IMR-90 (cell line): Measurements from ENCODE around the gene SLC6A6. TPM values are rescaled to one million over a fixed set of nuclear protein-coding genes. Genes with fewer than 3 reads are reported as not detected.

ENCODE experiments used
- ATAC-seq: fragments of 200-7000 bp; cut with Tn5 transposase; 2 replicates; pipeline ENCODE4 v1.9.1; 2020; ENCODE audit warnings: low read depth, mild to moderate bottlenecking, moderate library complexity
- BruUV-seq: library from RNA; stranded (reverse); fragments of 400-500 nt; replicated peaks from 2 replicates; lab custom pipeline; 2021; lab: Mats Ljungman, UMichigan
- CTCF ChIA-PET: fragments of 300-600 bp; formaldehyde crosslinking; extraction: SDS; loops from one replicate; lab custom pipeline; 2021; ENCODE audit warnings: antibody characterized with exemption; lab: Yijun Ruan, JAX
- POLR2A ChIA-PET: fragments of 300-600 bp; sonication (Branson Sonifier 250); formaldehyde crosslinking; loops from one replicate; lab custom pipeline; 2022; ENCODE audit warnings: antibody characterized with exemption; ENCODE audit not compliant: unreplicated experiment; lab: Charles Lee
- DNase-seq: peaks from one replicate; pipeline ENCODE4 v3.0.0; 2013
- H2AFZ ChIP-seq: replicated peaks from 2 replicates; pipeline ENCODE3; 2013; ENCODE audit warnings: low read length, mild to moderate bottlenecking; ENCODE audit not compliant: poor library complexity
- H2AK5ac ChIP-seq: 2 replicates; pipeline ENCODE4 v1.6.1; 2013; ENCODE audit warnings: low read depth, low read length, inconsistent platforms
- H2AK9ac ChIP-seq: replicated peaks from 2 replicates; pipeline ENCODE3; 2013; ENCODE audit warnings: mild to moderate bottlenecking, low read depth, low read length, moderate library complexity; ENCODE audit not compliant: poor library complexity
- H2BK120ac ChIP-seq: 2 replicates; pipeline ENCODE4 v1.6.1; 2013; ENCODE audit warnings: low read depth, low read length, inconsistent platforms
- H2BK15ac ChIP-seq: 3 replicates; pipeline ENCODE4 v1.6.1; 2013; ENCODE audit warnings: low read depth, low read length, inconsistent platforms
- H2BK20ac ChIP-seq: 2 replicates; pipeline ENCODE4 v1.6.1; 2013; ENCODE audit warnings: low read depth, mild to moderate bottlenecking, inconsistent platforms, low read length, moderate library complexity
- H2BK5ac ChIP-seq: 2 replicates; pipeline ENCODE4 v1.6.1; 2013; ENCODE audit warnings: mild to moderate bottlenecking, low read depth, low read length, inconsistent platforms; ENCODE audit not compliant: poor library complexity, severe bottlenecking
- H3K14ac ChIP-seq: replicated peaks from 2 replicates; pipeline ENCODE4 v1.6.1; 2013; ENCODE audit warnings: low read depth, low read length, inconsistent platforms
- H3K18ac ChIP-seq: 2 replicates; pipeline ENCODE4 v1.6.1; 2013; ENCODE audit warnings: low read depth, low read length, control low read depth
- H3K23ac ChIP-seq: 2 replicates; pipeline ENCODE4 v1.6.1; 2013; ENCODE audit warnings: low read depth, low read length, inconsistent platforms
- H3K27ac ChIP-seq: 2 replicates; pipeline ENCODE4 v1.5.1; 2013; ENCODE audit warnings: mild to moderate bottlenecking, control low read depth, low read length; ENCODE audit not compliant: insufficient read depth
- H3K27me3 ChIP-seq: 2 replicates; pipeline ENCODE4 v1.6.1; 2013; ENCODE audit warnings: low read length; ENCODE audit not compliant: control insufficient read depth, insufficient read depth
- H3K36me3 ChIP-seq: 2 replicates; pipeline ENCODE4 v1.6.1; 2013; ENCODE audit warnings: low read length, mixed read lengths; ENCODE audit not compliant: control insufficient read depth, insufficient read depth
- H3K4ac ChIP-seq: 2 replicates; pipeline ENCODE4 v1.6.1; 2013; ENCODE audit warnings: low read depth, low read length, inconsistent platforms
- H3K4me1 ChIP-seq: 2 replicates; pipeline ENCODE4 v1.6.1; 2013; ENCODE audit warnings: low read length, mixed read lengths; ENCODE audit not compliant: control insufficient read depth, insufficient read depth
- H3K4me2 ChIP-seq: 2 replicates; pipeline ENCODE4 v1.6.1; 2013; ENCODE audit warnings: low read depth, mild to moderate bottlenecking, control low read depth, low read length, moderate library complexity
- H3K4me3 ChIP-seq: 2 replicates; pipeline ENCODE4 v1.5.1; 2013; ENCODE audit warnings: low read depth, mild to moderate bottlenecking, control low read depth, low read length, moderate library complexity; ENCODE audit not compliant: insufficient read depth
- H3K56ac ChIP-seq: 2 replicates; pipeline ENCODE4 v1.6.1; 2013; ENCODE audit warnings: low read length, inconsistent platforms; ENCODE audit not compliant: insufficient read depth; ENCODE audit errors: extremely low read depth
- H3K79me1 ChIP-seq, 2 experiments: 2 replicates each; pipeline ENCODE4 v1.6.1; 2013; ENCODE audit warnings: low read length in 2 of 2, inconsistent platforms in 1 of 2, low read depth in 1 of 2
- H3K9ac ChIP-seq: 2 replicates; pipeline ENCODE4 v1.6.1; 2013; ENCODE audit warnings: low read depth, low read length, control low read depth
- H3K9me1 ChIP-seq: 2 replicates; pipeline ENCODE4 v1.6.1; 2013; ENCODE audit warnings: low read length, inconsistent platforms; ENCODE audit not compliant: insufficient read depth
- H3K9me3 ChIP-seq: 2 replicates; pipeline ENCODE4 v1.6.1; 2013; ENCODE audit warnings: low read length; ENCODE audit not compliant: control insufficient read depth, insufficient read depth
- H4K20me1 ChIP-seq: 2 replicates; pipeline ENCODE4 v1.6.1; 2013; ENCODE audit warnings: low read length, inconsistent platforms; ENCODE audit not compliant: insufficient read depth
- H4K5ac ChIP-seq: 2 replicates; pipeline ENCODE4 v1.6.1; 2013; ENCODE audit warnings: mild to moderate bottlenecking, low read depth, low read length, control low read depth
- H4K8ac ChIP-seq, 2 experiments: 2 replicates each; pipeline ENCODE4 v1.6.1; 2013; ENCODE audit warnings: low read depth in 2 of 2, low read length in 2 of 2, control low read depth in 1 of 2, inconsistent platforms in 1 of 2
- H4K91ac ChIP-seq: 2 replicates; pipeline ENCODE4 v1.6.1; 2013; ENCODE audit warnings: low read depth, low read length, inconsistent platforms; ENCODE audit not compliant: insufficient read depth
- BHLHE40 ChIP-seq: fragments of 150-350 bp; IDR thresholded peaks from 2 replicates; pipeline ENCODE4 v1.6.1; 2016; ENCODE audit warnings: mild to moderate bottlenecking, low read depth, low read length
- CEBPB ChIP-seq: IDR thresholded peaks from 2 replicates; pipeline ENCODE4 v1.6.1; 2012; ENCODE audit warnings: low read depth, low read length, improper control_type of control experiment
- CHD1 ChIP-seq: IDR thresholded peaks from 2 replicates; pipeline ENCODE4 v1.6.1; 2012; ENCODE audit warnings: low read depth, low read length, improper control_type of control experiment
- CTCF ChIP-seq: conservative IDR thresholded peaks from 2 replicates; pipeline ENCODE4 v1.5.1; 2012; ENCODE audit warnings: mild to moderate bottlenecking, low read depth, low read length, improper control_type of control experiment
- ELK1 ChIP-seq: fragments of 150-350 bp; IDR thresholded peaks from 2 replicates; pipeline ENCODE4 v1.6.1; 2016; ENCODE audit warnings: low read depth, mild to moderate bottlenecking, low read length, moderate library complexity, borderline replicate concordance
- FOS ChIP-seq: fragments of 150-350 bp; IDR thresholded peaks from 2 replicates; pipeline ENCODE4 v1.6.1; 2016; ENCODE audit warnings: low read depth, low read length
- MAZ ChIP-seq: IDR thresholded peaks from 2 replicates; pipeline ENCODE4 v1.6.1; 2012; ENCODE audit warnings: low read depth, mild to moderate bottlenecking, low read length, improper control_type of control experiment, moderate library complexity, borderline replicate concordance
- MXI1 ChIP-seq: IDR thresholded peaks from 2 replicates; pipeline ENCODE4 v1.6.1; 2012; ENCODE audit warnings: low read depth, mild to moderate bottlenecking, low read length, moderate library complexity, borderline replicate concordance
- NFE2L2 ChIP-seq: fragments of 150-350 bp; IDR thresholded peaks from 2 replicates; pipeline ENCODE4 v1.6.1; 2016; ENCODE audit warnings: low read depth, mild to moderate bottlenecking, low read length
- POLR2A ChIP-seq: IDR thresholded peaks from 2 replicates; pipeline ENCODE4 v1.6.1; 2012; ENCODE audit warnings: mild to moderate bottlenecking, low read depth, low read length
- RCOR1 ChIP-seq: IDR thresholded peaks from 2 replicates; pipeline ENCODE4 v1.6.1; 2012; ENCODE audit warnings: mild to moderate bottlenecking, low read length, improper control_type of control experiment; ENCODE audit not compliant: insufficient replicate concordance
- USF2 ChIP-seq: fragments of 150-350 bp; IDR thresholded peaks from 2 replicates; pipeline ENCODE4 v1.6.1; 2017; ENCODE audit warnings: mild to moderate bottlenecking, antibody characterized with exemption, low read length, low read depth
- WGBS, 2 experiments: methylation state at CpG; one replicate each; pipeline versions ENCODE4 v1.1.5 to v1.1.7; 2013; ENCODE audit warnings: missing lambda C conversion rate in 2 of 2; ENCODE audit not compliant: insufficient read length in 1 of 2; ENCODE audit errors: extremely low coverage in 2 of 2; 5-methylcytosine and 5-hydroxymethylcytosine counted together
- dilution Hi-C: fragments of 300-500 bp; cut with HindIII; formaldehyde crosslinking; loops from one replicate; pipeline ENCODE4 v1.14.3; 2018; ENCODE audit warnings: low sequenced_read_pairs; ENCODE audit not compliant: unreplicated experiment
- in situ Hi-C: fragments of 300-500 bp; cut with MboI; formaldehyde crosslinking; loops from 3 replicates; pipeline ENCODE4 v1.14.3; 2019; ENCODE audit warnings: low sequenced_read_pairs, inconsistent platforms, mixed read lengths
- intact Hi-C: fragments of 100-400 bp; cut with micrococcal nuclease; formaldehyde crosslinking; loops from 2 replicates; pipeline ENCODE4 v1.10.0; 2022
- polyA plus RNA-seq, 3 experiments: library from polyadenylated mRNA; depleted of rRNA; stranded (reverse); fragments of >200 nt; gene quantifications; 2 replicates each; pipeline ENCODE4 v1.2.3, GENCODE V29; 2012; ENCODE audit warnings: low replicate concordance in 1 of 3
- total RNA-seq: library from RNA; depleted of rRNA; stranded (reverse); fragments of >200 nt; gene quantifications from 2 replicates; pipeline ENCODE4 v1.2.3, GENCODE V29; 2012

The SLC6A6 gene
- total and polyA plus RNA-seq, 2 of the 4 experiments (the other 2 are of a cell fraction), result 29.9 to 39.4 TPM

- no peak overlapping the region for H4K8ac ChIP-seq
- H3K79me1 ChIP-seq, result no peaks in the 10 kb centered on the region
- DNase-seq (no peak), ATAC-seq (no peak)
- H2BK15ac ChIP-seq, result no peak overlapping the region
- H2BK20ac ChIP-seq, result no peak overlapping the region
- peak overlapping the region; percentile 71; the same call in 1 of the 2 replicates for H3K4ac ChIP-seq
- ChIA-PET POLR2A (no interaction called here), CTCF (no interaction called here)
- TF ChIP-seq CTCF (no peak), MAZ (no peak), CHD1 (no peak), USF2 (no peak), NFE2L2 (no peak), CEBPB (no peak), RCOR1 (no peak), FOS (no peak), MXI1 (no peak), POLR2A (no peak), ELK1 (no peak), BHLHE40 (no peak)
- H2BK5ac ChIP-seq, result no peak overlapping the region
- H3K14ac ChIP-seq, result no peak overlapping the region
- no peak overlapping the region for H2AK5ac ChIP-seq
- no peaks in the 10 kb centered on the region for H4K20me1 ChIP-seq
- no peaks in the 10 kb centered on the region for H3K36me3 ChIP-seq
- no peak overlapping the region for H4K91ac ChIP-seq
- H3K9me1 ChIP-seq, result peaks cover 10% of the 10 kb centered on the region
- dilution Hi-C loops (no loop called here), in situ Hi-C loops (no loop called here), intact Hi-C loops (no loop called here)
- no peak overlapping the region for H3K4me3 ChIP-seq
- WGBS, 2 experiments, result 90% methylated on average over 2 of the region's 5 CpGs; no CpG with 5 or more reads in 1 of the 2 experiments
- no peak overlapping the region for H3K9ac ChIP-seq
- peaks cover 16% of the 10 kb centered on the region for H3K4me1 ChIP-seq
- H2AK9ac ChIP-seq, result no peak overlapping the region
- no peaks in the 10 kb centered on the region for H3K27me3 ChIP-seq
- no peak overlapping the region for H3K56ac ChIP-seq
- BruUV-seq, result no TSS peak
- H3K23ac ChIP-seq, result no peak overlapping the region
- no peaks in the 10 kb centered on the region for H3K9me3 ChIP-seq
- no peak overlapping the region for H2BK120ac ChIP-seq
- H2AFZ ChIP-seq, result peak overlapping the region; percentile 9
- no peak overlapping the region for H3K27ac ChIP-seq
- H3K18ac ChIP-seq, result no peak overlapping the region
- H3K4me2 ChIP-seq, result no peak overlapping the region
- no peak overlapping the region for H4K5ac ChIP-seq
Measured at GRCh38 chr3:14396031-14396692, 6.2 kb upstream of the SLC6A6 start.
